HFF-Myc (cell line): ENCODE measurements around the gene WDR33.

Experiments used
- DNase-seq: peaks from one replicate; pipeline ENCODE4 v3.0.0-alpha.2; 2011; ENCODE audit warnings: low read depth; ENCODE audit errors: extremely low read depth
- H3K4me3 ChIP-seq: replicated peaks from 2 replicates; pipeline ENCODE4 v1.5.1; 2011; ENCODE audit warnings: low read depth, mild to moderate bottlenecking, control low read depth, low read length
- CTCF ChIP-seq: IDR thresholded peaks from 2 replicates; pipeline ENCODE4 v1.5.1; 2012; ENCODE audit warnings: mild to moderate bottlenecking, low read depth, low read length, control low read depth; ENCODE audit errors: missing control alignments

The WDR33 gene

GRCh38 chr2:127660291-127660578, 150.7 kb downstream of the WDR33 start:
- DNase-seq, result no peak
- no peak overlapping the region for H3K4me3 ChIP-seq
- no peak for TF ChIP-seq CTCF

GRCh38 chr2:127659408-127660290, 151.3 kb downstream of the WDR33 start:
- DNase-seq, result no peak
- no peak for TF ChIP-seq CTCF
- H3K4me3 ChIP-seq, result no peak overlapping the region

GRCh38 chr2:127658641-127659407, 152.1 kb downstream of the WDR33 start:
- TF ChIP-seq CTCF, result no peak
- DNase-seq, result no peak
- H3K4me3 ChIP-seq, result no peak overlapping the region

- no peak for TF ChIP-seq CTCF
- H3K4me3 ChIP-seq, result no peak overlapping the region
- no peak for DNase-seq
Measured at GRCh38 chr2:127658146-127658545, 152.8 kb downstream of the WDR33 start.

- H3K4me3 ChIP-seq, result no peak overlapping the region
- TF ChIP-seq CTCF, result no peak
- no peak for DNase-seq
Measured at GRCh38 chr2:127657232-127657595, 153.8 kb downstream of the WDR33 start.

- H3K4me3 ChIP-seq, result no peak overlapping the region
- DNase-seq, result no peak
- no peak for TF ChIP-seq CTCF
Measured at GRCh38 chr2:127656569-127657231, 154.3 kb downstream of the WDR33 start.
